ENCODE data around the gene SUN1.

- TF ChIP-seq CTCF (IDR thresholded peaks at IDR 0.05) (no peak), ZFX (IDR thresholded peaks at IDR 0.05; ENCODE audit: borderline replicate concordance) (no peak)
These were observed 37.5 kb upstream of the SUN1 start for GRCh38 chr7:794671-795329.
